H1 (cell line): ENCODE measurements around the gene USP36. TPM values are rescaled to one million over a fixed set of nuclear protein-coding genes. Genes with fewer than 3 reads are reported as not detected.

Experiments
- CHD7 ChIP-seq: fragments of 300-600 bp; sonication (generic); IDR thresholded peaks from 2 replicates; pipeline ENCODE4 v1.7.1; 2012; ENCODE audit warnings: low read length, moderate library complexity, mild to moderate bottlenecking, inconsistent platforms; ENCODE audit not compliant: insufficient replicate concordance
- CTCF ChIP-seq, 3 experiments: IDR thresholded peaks; 1 replicate in 2 of 3; 2 replicates in 1 of 3; pipeline versions ENCODE4 v1.5.1 to v1.6.1; 2011; ENCODE audit warnings: low read length in 3 of 3, mild to moderate bottlenecking in 3 of 3, inconsistent platforms in 2 of 3, low read depth in 1 of 3, moderate library complexity in 1 of 3; ENCODE audit not compliant: insufficient read depth in 1 of 3; ENCODE audit errors: control extremely low read depth in 1 of 3
- EP300 ChIP-seq, 2 experiments: IDR thresholded peaks; 1 replicate in 1 of 2; 2 replicates in 1 of 2; pipeline ENCODE4 v1.6.1; 2011 to 2012; ENCODE audit warnings: low read depth in 2 of 2, low read length in 2 of 2, mild to moderate bottlenecking in 2 of 2, borderline replicate concordance in 1 of 2, inconsistent platforms in 1 of 2, moderate library complexity in 1 of 2
- GABPA ChIP-seq: IDR thresholded peaks from 2 replicates; pipeline ENCODE4 v1.6.1; 2011; ENCODE audit warnings: mild to moderate bottlenecking, low read length, moderate library complexity, borderline replicate concordance; ENCODE audit not compliant: insufficient read depth
- POLR2AphosphoS5 ChIP-seq: IDR thresholded peaks from 2 replicates; pipeline ENCODE4 v1.6.1; 2011; ENCODE audit warnings: low read depth, low read length
- RFX5 ChIP-seq: IDR thresholded peaks from 2 replicates; pipeline ENCODE4 v1.6.1; 2011; ENCODE audit warnings: low read depth, low read length, improper control_type of control experiment, borderline replicate concordance
- SP2 ChIP-seq: IDR thresholded peaks from 2 replicates; pipeline ENCODE4 v1.6.1; 2012; ENCODE audit warnings: mild to moderate bottlenecking, low read length, inconsistent platforms
- TBP ChIP-seq: IDR thresholded peaks from 2 replicates; pipeline ENCODE4 v1.6.1; 2011; ENCODE audit warnings: low read depth, low read length, improper control_type of control experiment
- TCF12 ChIP-seq: IDR thresholded peaks from 2 replicates; pipeline ENCODE4 v1.6.1; 2011; ENCODE audit warnings: low read depth, mild to moderate bottlenecking, low read length
- polyA plus RNA-seq, 7 experiments: library from polyadenylated mRNA; depleted of rRNA in 3 of 7; stranded (reverse) in 5 of 7; unstranded in 2 of 7; fragments of >200 nt in 5 of 7; fragments of 200-250 nt in 2 of 7; gene quantifications; 1 replicate in 5 of 7; 2 replicates in 1 of 7; 4 replicates in 1 of 7; pipeline versions ENCODE4 v1.2.1 to v1.2.3, GENCODE V29; 2011 to 2013; ENCODE audit warnings: missing spikeins in 2 of 7, mixed read lengths in 2 of 7
- total RNA-seq: library from RNA; stranded (reverse); fragmentation: NEBNext Ultra II Directional; extraction: Animal tissue kit (Norgen Biotek cat#: 25700); gene quantifications from 2 replicates; pipeline ENCODE4 v1.2.1, GENCODE V29; 2021

The USP36 gene
- total and polyA plus RNA-seq, 2 of the 8 experiments (the other 6 are each of a cell fraction or from before 2014, with no cell fraction given), result 40.7 to 67.7 TPM

- TF ChIP-seq CHD7, result no peak
- TF ChIP-seq POLR2AphosphoS5, result no peak
- TF ChIP-seq TBP, result no peak
- no peak for TF ChIP-seq GABPA
- TF ChIP-seq EP300 (IDR thresholded peaks at IDR 0.05; ENCODE audit: borderline replicate concordance in 1 of 2, low read depth in 2 of 2, low read length in 2 of 2), result no peak
- no peak for TF ChIP-seq TCF12
- no peak for TF ChIP-seq RFX5
- TF ChIP-seq CTCF (IDR thresholded peaks at IDR 0.05; ENCODE audit: control extremely low read depth in 1 of 3, insufficient read depth in 1 of 3, low read depth in 1 of 3, low read length in 3 of 3), result no peak
- no peak for TF ChIP-seq SP2
Observed at GRCh38 chr17:78780335-78780734, 60.3 kb downstream of the USP36 start (continued).
